ENCODE results near the gene COPRS. TPM values are rescaled to one million over a fixed set of nuclear protein-coding genes. Genes with fewer than 3 reads are reported as not detected.
A peak's percentile ranks its signal among the peaks of the same experiment; 100 is the strongest.

Gene COPRS
- total and polyA plus RNA-seq, 4 donors = 15.4 to 50.6 (median 27.6) TPM

DNA sequence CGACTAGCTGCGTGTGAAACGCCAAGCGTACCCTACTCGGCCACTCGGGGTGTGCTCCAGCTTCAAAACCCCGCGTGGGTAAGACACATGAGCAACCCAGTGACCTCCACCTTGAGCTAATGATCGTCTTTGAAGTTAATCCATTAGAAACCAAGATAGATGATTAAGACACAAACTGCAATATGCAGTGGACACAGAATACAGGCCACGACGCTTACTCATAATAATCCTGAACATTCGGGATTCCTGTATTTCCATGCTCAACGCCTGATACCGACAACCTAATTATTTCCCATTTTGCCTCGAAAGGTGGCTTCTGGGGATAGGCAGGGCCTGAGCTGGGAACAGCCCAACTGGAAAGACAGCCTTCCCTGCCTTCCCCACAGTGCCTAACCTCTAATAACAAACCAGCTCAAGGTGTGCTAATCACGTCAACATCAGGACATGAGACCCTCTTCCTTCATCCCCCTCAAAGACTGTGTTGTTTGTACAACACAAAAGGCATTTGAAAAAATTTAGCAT lies 504 bp upstream of the COPRS start:
- 23% methylated on average over 16 of the region's 16 CpGs for WGBS

DNA sequence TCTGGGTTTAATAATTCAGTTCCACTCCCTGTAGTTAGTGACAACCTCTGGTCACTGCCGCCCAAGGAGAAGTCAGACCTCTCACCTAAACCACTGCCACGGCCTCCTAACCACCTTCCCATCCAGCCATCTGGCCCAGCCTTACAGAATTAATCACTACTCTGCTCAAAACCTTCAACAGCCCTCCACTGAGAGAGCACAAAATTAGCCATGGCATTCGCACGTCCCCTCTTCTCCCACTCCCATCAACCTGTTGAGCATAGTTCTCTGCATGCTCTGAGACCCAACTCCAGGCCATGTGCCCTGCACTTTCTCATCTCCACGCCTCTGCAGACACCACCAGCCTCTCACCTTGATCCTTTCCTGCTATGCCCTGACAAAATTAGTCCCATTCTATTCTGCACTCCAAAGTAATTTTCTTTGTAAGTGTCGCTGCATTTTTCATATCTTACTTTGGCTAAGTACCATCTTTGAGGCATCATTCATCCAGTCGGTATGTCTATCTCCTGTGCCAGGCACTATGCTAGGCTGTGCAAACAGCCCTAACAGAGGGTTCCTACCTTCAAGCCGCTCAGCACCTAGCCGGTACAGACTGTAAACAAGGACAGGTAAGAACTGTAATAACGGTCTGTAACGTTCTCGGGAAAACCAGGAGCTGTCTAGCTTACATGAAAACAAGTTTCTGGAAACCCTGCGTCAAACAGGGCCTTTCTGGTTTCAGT lies 963 bp downstream of the COPRS start:
- 33% methylated on average over 13 of the region's 13 CpGs for WGBS

More for the DNA sequence above, 504 bp upstream of the COPRS start:
- Histone ChIP-seq H3K9ac (ENCODE audit: low read depth in 1 of 2, low read length in 2 of 2) (peak overlapping the region in 1 of 2 donors; percentile 37), H3K27me3 (ENCODE audit: control insufficient read depth in 4 of 4, insufficient read depth in 4 of 4, low read length in 3 of 4) (no peaks in the 10 kb centered on the region), H3K9me3 (ENCODE audit: control insufficient read depth in 4 of 4, low read length in 3 of 4) (no peaks in the 10 kb centered on the region), H3K4me3 (ENCODE audit: low read depth in 1 of 3, low read length in 3 of 3) (peak overlapping the region in 2 of 3 donors; percentile 39 to 99), H3K27ac (ENCODE audit: low read depth in 1 of 2, low read length in 2 of 2) (no peak overlapping the region), H3K36me3 (ENCODE audit: control insufficient read depth in 4 of 4, insufficient read depth in 3 of 4, low read depth in 1 of 4, low read length in 3 of 4) (peaks cover 8 to 21% (median 17%) of the 10 kb centered on the region in 4 donors), H3K4me1 (ENCODE audit: control insufficient read depth in 4 of 4, insufficient read depth in 4 of 4, low read length in 3 of 4) (peaks cover 0 to 16% (median 13%) of the 10 kb centered on the region in 4 donors)
- no peak for DNase-seq (ENCODE audit: low spot score)
- TF ChIP-seq RAD21 (IDR thresholded peaks at IDR 0.05) = no peak

DNA sequence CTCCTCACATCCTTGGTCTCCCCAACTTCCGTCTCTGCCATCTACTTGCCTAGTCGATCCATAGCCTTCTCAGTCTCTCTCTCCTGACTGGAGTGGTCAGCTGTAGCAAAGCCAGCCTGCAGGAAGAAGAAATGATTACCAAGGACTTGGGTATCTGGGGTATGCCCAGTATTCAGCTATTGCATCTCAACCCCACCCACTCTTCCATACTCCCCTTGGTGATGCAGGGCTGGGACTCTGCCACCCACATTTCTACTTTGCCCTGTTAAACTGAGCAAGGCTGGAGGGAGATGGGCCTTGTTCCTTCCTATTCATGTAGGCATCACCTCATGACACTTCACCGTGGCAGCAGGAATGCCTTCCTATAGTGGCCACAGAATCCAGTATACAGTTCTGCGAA lies 2.3 kb downstream of the COPRS start:
- no peak for DNase-seq (ENCODE audit: low spot score)
- 98% methylated on average over 4 of the region's 4 CpGs for WGBS
- H3K27me3 ChIP-seq (ENCODE audit: control insufficient read depth in 4 of 4, insufficient read depth in 4 of 4, low read length in 3 of 4) = no peaks in the 10 kb centered on the region
- peaks cover 7 to 20% (median 11%) of the 10 kb centered on the region in 4 donors for H3K36me3 ChIP-seq (ENCODE audit: control insufficient read depth in 4 of 4, insufficient read depth in 3 of 4, low read depth in 1 of 4, low read length in 3 of 4)
- no peak overlapping the region for H3K4me3 ChIP-seq (ENCODE audit: low read depth in 1 of 3, low read length in 3 of 3)
- no peaks in the 10 kb centered on the region for H3K9me3 ChIP-seq (ENCODE audit: control insufficient read depth in 4 of 4, low read length in 3 of 4)
- H3K27ac ChIP-seq (ENCODE audit: low read depth in 1 of 2, low read length in 2 of 2) = no peak overlapping the region
- H3K9ac ChIP-seq (ENCODE audit: low read depth in 1 of 2, low read length in 2 of 2) = no peak overlapping the region
- H3K4me1 ChIP-seq (ENCODE audit: control insufficient read depth in 4 of 4, insufficient read depth in 4 of 4, low read length in 3 of 4) = peaks cover 0 to 16% (median 13%) of the 10 kb centered on the region in 4 donors
- TF ChIP-seq RAD21 (IDR thresholded peaks at IDR 0.05) (no peak), TAF1 (conservative IDR thresholded peaks at IDR 0.05) (no peak), YY1 (IDR thresholded peaks at IDR 0.05) (no peak), SP1 (IDR thresholded peaks at IDR 0.05) (no peak), NR2F2 (IDR thresholded peaks at IDR 0.05) (no peak), GABPA (IDR thresholded peaks at IDR 0.05 in 1 of 2, conservative IDR thresholded peaks at IDR 0.05 in 1 of 2) (no peak), JUND (IDR thresholded peaks at IDR 0.05) (no peak), RXRA (IDR thresholded peaks at IDR 0.05) (no peak), HNF4A (conservative IDR thresholded peaks at IDR 0.05) (no peak), FOXA2 (IDR thresholded peaks at IDR 0.05) (no peak), EGR1 (IDR thresholded peaks at IDR 0.05; ENCODE audit: low read depth in 2 of 2) (no peak), HNF4G (IDR thresholded peaks at IDR 0.05) (no peak)
- TF ChIP-seq, protein P1, sequence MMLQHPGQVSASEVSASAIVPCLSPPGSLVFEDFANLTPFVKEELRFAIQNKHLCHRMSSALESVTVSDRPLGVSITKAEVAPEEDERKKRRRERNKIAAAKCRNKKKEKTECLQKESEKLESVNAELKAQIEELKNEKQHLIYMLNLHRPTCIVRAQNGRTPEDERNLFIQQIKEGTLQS (IDR thresholded peaks at IDR 0.05) = no peak
- TF ChIP-seq, protein P2, sequence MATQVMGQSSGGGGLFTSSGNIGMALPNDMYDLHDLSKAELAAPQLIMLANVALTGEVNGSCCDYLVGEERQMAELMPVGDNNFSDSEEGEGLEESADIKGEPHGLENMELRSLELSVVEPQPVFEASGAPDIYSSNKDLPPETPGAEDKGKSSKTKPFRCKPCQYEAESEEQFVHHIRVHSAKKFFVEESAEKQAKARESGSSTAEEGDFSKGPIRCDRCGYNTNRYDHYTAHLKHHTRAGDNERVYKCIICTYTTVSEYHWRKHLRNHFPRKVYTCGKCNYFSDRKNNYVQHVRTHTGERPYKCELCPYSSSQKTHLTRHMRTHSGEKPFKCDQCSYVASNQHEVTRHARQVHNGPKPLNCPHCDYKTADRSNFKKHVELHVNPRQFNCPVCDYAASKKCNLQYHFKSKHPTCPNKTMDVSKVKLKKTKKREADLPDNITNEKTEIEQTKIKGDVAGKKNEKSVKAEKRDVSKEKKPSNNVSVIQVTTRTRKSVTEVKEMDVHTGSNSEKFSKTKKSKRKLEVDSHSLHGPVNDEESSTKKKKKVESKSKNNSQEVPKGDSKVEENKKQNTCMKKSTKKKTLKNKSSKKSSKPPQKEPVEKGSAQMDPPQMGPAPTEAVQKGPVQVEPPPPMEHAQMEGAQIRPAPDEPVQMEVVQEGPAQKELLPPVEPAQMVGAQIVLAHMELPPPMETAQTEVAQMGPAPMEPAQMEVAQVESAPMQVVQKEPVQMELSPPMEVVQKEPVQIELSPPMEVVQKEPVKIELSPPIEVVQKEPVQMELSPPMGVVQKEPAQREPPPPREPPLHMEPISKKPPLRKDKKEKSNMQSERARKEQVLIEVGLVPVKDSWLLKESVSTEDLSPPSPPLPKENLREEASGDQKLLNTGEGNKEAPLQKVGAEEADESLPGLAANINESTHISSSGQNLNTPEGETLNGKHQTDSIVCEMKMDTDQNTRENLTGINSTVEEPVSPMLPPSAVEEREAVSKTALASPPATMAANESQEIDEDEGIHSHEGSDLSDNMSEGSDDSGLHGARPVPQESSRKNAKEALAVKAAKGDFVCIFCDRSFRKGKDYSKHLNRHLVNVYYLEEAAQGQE (IDR thresholded peaks at IDR 0.05) = no peak

More for the DNA sequence above, 963 bp downstream of the COPRS start:
- Histone ChIP-seq H3K36me3 (ENCODE audit: control insufficient read depth in 4 of 4, insufficient read depth in 3 of 4, low read depth in 1 of 4, low read length in 3 of 4) (peaks cover 3 to 17% (median 11%) of the 10 kb centered on the region in 4 donors), H3K4me3 (ENCODE audit: low read depth in 1 of 3, low read length in 3 of 3) (peak overlapping the region; percentile 47 to 99 (median 60)), H3K4me1 (ENCODE audit: control insufficient read depth in 4 of 4, insufficient read depth in 4 of 4, low read length in 3 of 4) (peaks cover 0 to 16% (median 13%) of the 10 kb centered on the region in 4 donors), H3K27me3 (ENCODE audit: control insufficient read depth in 4 of 4, insufficient read depth in 4 of 4, low read length in 3 of 4) (no peaks in the 10 kb centered on the region), H3K9me3 (ENCODE audit: control insufficient read depth in 4 of 4, low read length in 3 of 4) (no peaks in the 10 kb centered on the region), H3K9ac (ENCODE audit: low read depth in 1 of 2, low read length in 2 of 2) (peak overlapping the region in 1 of 2 donors; percentile 78), H3K27ac (ENCODE audit: low read depth in 1 of 2, low read length in 2 of 2) (peak overlapping the region; percentile 55 to 74)
- no peak for DNase-seq (ENCODE audit: low spot score)
- TF ChIP-seq, protein P1 (IDR thresholded peaks at IDR 0.05) = no peak
- no peak for TF ChIP-seq FOXA2 (IDR thresholded peaks at IDR 0.05)
- TF ChIP-seq, protein P3, sequence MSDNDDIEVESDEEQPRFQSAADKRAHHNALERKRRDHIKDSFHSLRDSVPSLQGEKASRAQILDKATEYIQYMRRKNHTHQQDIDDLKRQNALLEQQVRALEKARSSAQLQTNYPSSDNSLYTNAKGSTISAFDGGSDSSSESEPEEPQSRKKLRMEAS (IDR thresholded peaks at IDR 0.05) = no peak
- TF ChIP-seq YY1 (IDR thresholded peaks at IDR 0.05) = no peak
- no peak for TF ChIP-seq EGR1 (IDR thresholded peaks at IDR 0.05; ENCODE audit: low read depth in 2 of 2)
- TF ChIP-seq, protein P4, sequence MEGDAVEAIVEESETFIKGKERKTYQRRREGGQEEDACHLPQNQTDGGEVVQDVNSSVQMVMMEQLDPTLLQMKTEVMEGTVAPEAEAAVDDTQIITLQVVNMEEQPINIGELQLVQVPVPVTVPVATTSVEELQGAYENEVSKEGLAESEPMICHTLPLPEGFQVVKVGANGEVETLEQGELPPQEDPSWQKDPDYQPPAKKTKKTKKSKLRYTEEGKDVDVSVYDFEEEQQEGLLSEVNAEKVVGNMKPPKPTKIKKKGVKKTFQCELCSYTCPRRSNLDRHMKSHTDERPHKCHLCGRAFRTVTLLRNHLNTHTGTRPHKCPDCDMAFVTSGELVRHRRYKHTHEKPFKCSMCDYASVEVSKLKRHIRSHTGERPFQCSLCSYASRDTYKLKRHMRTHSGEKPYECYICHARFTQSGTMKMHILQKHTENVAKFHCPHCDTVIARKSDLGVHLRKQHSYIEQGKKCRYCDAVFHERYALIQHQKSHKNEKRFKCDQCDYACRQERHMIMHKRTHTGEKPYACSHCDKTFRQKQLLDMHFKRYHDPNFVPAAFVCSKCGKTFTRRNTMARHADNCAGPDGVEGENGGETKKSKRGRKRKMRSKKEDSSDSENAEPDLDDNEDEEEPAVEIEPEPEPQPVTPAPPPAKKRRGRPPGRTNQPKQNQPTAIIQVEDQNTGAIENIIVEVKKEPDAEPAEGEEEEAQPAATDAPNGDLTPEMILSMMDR (IDR thresholded peaks at IDR 0.05; ENCODE audit: low read depth, low read length, missing input control) = no peak
- TF ChIP-seq RAD21 (IDR thresholded peaks at IDR 0.05) = no peak
- peak; percentile 40 for TF ChIP-seq SP1 (IDR thresholded peaks at IDR 0.05)
- no peak for TF ChIP-seq NR2F2 (IDR thresholded peaks at IDR 0.05)

All from liver (tissue), 9 donors.